BE2C (cell line): ENCODE results near the gene EEFSEC. TPM values are rescaled to one million over a fixed set of nuclear protein-coding genes. Genes with fewer than 3 reads are reported as not detected.

ENCODE experiments used
- DNase-seq: peaks from one replicate; pipeline ENCODE4 v3.0.0-alpha.2; 2020
- H3K27me3 ChIP-seq: fragments of 250-450 bp; sonication (Bioruptor Pico); 2 replicates; pipeline ENCODE4 v1.5.1; 2020; ENCODE audit warnings: mild to moderate bottlenecking
- H3K36me3 ChIP-seq: fragments of 250-450 bp; sonication (Bioruptor Pico); 2 replicates; pipeline ENCODE4 v1.5.1; 2020; ENCODE audit warnings: mild to moderate bottlenecking
- H3K4me1 ChIP-seq: fragments of 250-450 bp; sonication (Bioruptor Pico); 2 replicates; pipeline ENCODE4 v1.5.1; 2020
- H3K4me3 ChIP-seq: 2 replicates; pipeline ENCODE4 v1.5.1; 2011; ENCODE audit warnings: low read depth, low read length
- H3K9me3 ChIP-seq: fragments of 250-450 bp; sonication (Bioruptor Pico); 2 replicates; pipeline ENCODE4 v1.5.1; 2020
- CTCF ChIP-seq: IDR thresholded peaks from 2 replicates; pipeline ENCODE4 v1.5.1; 2012; ENCODE audit warnings: mild to moderate bottlenecking, low read depth, low read length
- polyA plus RNA-seq: library from polyadenylated mRNA; unstranded; fragments of >200 nt; gene quantifications from one replicate; pipeline ENCODE4 v1.2.1, GENCODE V29; 2012; ENCODE audit warnings: low read depth, missing spikeins; ENCODE audit not compliant: insufficient read length, insufficient read depth

The EEFSEC gene
- 38.0 TPM for polyA plus RNA-seq

GRCh38 chr3:128153156-128154041 is at the start of gene EEFSEC:
TSS of gene EEFSEC (plus strand) at chr3:128153481. CDS start at chr3:128153508, 27 bp downstream.
- no peaks in the 10 kb centered on the region for H3K27me3 ChIP-seq
- no peaks in the 10 kb centered on the region for H3K9me3 ChIP-seq
- H3K4me3 ChIP-seq: peak within 1 kb of the TSS; percentile 88
- H3K4me1 ChIP-seq: no peaks in the 10 kb centered on the region; the same call in 1 of the 2 replicates
- TF ChIP-seq CTCF: no peak
- DNase-seq: peak; percentile 88
- peaks cover 27% of the 10 kb centered on the region for H3K36me3 ChIP-seq

- Histone ChIP-seq H3K4me1 (peaks cover 21% of the 10 kb centered on the region), H3K4me3 (no peak overlapping the region), H3K9me3 (no peaks in the 10 kb centered on the region), H3K27me3 (no peaks in the 10 kb centered on the region), H3K36me3 (peaks cover 81% of the 10 kb centered on the region)
- DNase-seq: peak; percentile 67
- no peak for TF ChIP-seq CTCF
Measured at GRCh38 chr3:128107834-128108233, 45.4 kb upstream of the EEFSEC start.

- TF ChIP-seq CTCF: no peak
- H3K4me1 ChIP-seq: peaks cover 40% of the 10 kb centered on the region
- no peaks in the 10 kb centered on the region for H3K27me3 ChIP-seq
- peaks cover 76% of the 10 kb centered on the region for H3K36me3 ChIP-seq
- no peak for DNase-seq
- no peaks in the 10 kb centered on the region for H3K9me3 ChIP-seq
- no peak overlapping the region for H3K4me3 ChIP-seq
Measured at GRCh38 chr3:128111147-128111546, 42.1 kb upstream of the EEFSEC start.

GRCh38 chr3:128112357-128112968 is 40.8 kb upstream of the EEFSEC start:
- TF ChIP-seq CTCF: no peak
- Histone ChIP-seq H3K36me3 (peaks cover 72% of the 10 kb centered on the region), H3K9me3 (no peaks in the 10 kb centered on the region), H3K4me3 (no peak overlapping the region), H3K27me3 (no peaks in the 10 kb centered on the region), H3K4me1 (peaks cover 40% of the 10 kb centered on the region)
- DNase-seq: peak; percentile 90

GRCh38 chr3:128113817-128114794 is 39.2 kb upstream of the EEFSEC start:
- H3K36me3 ChIP-seq: peaks cover 79% of the 10 kb centered on the region
- no peaks in the 10 kb centered on the region for H3K9me3 ChIP-seq
- H3K27me3 ChIP-seq: no peaks in the 10 kb centered on the region
- no peak for DNase-seq
- H3K4me3 ChIP-seq: no peak overlapping the region
- TF ChIP-seq CTCF: no peak
- H3K4me1 ChIP-seq: peaks cover 34% of the 10 kb centered on the region
